GM19397 (cell line): Measurements from ENCODE around the gene DENND4A.
A peak's percentile ranks its signal among the peaks of the same experiment; 100 is the strongest.

Experiments used
- ATAC-seq: cut with Tn5 transposase; IDR thresholded peaks from one replicate; pipeline ENCODE4 v1.9.1; 2021; ENCODE audit warnings: mild to moderate bottlenecking, moderate library complexity; ENCODE audit not compliant: unreplicated experiment

The DENND4A gene

DNA sequence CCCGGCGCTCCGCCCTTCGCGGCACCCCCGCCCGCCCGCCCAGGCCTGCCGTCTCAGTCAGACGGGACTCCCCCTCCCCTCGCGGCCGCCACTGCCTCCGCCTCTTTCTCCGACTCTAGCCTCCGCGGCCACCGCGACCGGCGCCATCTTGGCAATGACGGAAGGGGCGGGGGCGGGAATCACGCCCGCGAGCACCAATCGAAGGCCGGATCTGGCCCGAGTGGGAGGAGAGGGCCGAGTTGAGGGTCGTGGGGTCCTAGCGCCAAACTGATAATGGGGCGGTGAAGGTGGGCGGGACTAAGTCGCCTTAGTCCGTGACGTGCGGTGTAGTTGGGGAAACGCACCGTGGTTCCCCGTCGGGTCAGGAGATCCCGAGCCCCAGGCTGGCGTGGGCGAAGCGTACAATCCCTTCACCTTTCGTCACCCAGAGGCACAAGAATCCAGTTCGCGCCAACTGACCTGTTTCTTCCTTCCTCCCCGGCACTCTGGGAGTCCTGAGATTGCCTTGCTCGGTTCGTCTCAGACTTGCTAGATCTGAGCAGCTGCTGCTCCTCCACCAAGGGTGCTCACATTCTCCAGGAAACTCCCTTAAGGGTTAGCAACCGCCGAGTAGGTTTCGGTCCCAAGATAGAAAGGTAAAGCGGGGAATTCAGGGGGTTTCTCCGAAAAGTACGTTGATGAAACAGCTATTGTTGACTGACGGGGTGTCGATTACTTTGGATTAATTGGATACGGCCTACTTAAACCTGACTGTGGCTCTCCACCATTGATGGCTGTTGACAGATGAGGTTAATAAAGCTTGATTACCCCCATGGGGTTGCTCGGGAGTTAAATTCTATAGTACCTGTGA, at the start of gene DENND4A:
DENND4A (minus strand) TSS at position 156 of the 850 bp plus-strand sequence. CDS start 35,843 bp downstream, outside the sequence.
- ATAC-seq = peak; percentile 79

DNA sequence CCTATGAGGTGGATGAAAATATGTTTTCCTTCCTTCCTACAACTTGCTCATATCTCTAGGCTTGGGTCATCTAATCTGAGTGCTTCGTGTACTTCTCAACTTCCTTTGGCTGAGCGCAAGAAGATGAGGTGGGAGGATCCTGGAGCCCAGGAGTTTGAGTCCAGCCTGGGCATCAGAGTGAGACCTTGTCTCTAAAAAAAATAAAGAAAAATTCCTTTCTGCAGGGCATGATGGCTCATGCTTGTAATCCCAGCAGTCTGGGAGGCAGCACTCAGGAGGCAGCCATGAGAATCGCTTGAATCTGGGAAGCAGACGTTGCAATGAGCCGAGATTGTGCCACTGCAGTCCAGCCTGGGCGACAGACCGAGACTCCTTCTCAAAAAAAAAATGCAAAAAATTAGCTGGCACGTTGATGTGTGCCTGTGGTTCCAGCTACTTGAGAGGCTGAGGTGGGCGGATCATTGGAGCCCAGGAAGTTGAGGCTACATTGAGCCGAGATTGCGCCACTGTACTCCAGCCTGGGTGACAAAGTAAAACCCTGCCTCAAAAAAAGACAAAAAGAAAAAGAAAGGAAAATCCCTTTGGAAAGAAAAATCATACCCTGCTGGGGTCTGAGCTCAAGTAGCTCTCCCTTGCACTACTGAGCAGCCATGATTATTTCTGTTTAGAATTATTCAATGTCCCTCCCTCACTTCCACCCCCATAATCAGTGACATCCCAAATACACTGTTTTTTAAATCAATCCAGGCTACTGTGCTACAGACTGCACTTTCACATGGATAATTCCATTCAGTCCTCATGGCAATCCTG, 49.2 kb upstream of the DENND4A start:
- no peak for ATAC-seq

DNA sequence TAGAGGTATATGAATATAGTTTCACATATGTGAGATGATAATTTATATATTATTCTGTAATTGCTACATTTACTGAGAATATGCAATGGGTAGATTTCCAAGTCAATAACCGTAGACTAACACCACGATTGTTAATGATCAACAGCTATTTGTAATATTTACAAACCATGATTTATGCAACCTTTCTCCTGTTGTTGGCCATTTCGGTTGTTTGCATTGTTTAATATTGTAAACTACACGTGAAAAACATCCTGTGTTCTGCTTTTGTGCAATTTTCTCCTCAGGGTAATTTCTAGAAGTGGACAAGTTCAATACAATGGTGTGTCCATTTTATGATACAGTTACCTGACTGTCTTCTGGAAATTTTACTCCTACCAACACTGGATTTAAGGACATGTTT, 47.9 kb upstream of the DENND4A start:
- ATAC-seq = no peak

DNA sequence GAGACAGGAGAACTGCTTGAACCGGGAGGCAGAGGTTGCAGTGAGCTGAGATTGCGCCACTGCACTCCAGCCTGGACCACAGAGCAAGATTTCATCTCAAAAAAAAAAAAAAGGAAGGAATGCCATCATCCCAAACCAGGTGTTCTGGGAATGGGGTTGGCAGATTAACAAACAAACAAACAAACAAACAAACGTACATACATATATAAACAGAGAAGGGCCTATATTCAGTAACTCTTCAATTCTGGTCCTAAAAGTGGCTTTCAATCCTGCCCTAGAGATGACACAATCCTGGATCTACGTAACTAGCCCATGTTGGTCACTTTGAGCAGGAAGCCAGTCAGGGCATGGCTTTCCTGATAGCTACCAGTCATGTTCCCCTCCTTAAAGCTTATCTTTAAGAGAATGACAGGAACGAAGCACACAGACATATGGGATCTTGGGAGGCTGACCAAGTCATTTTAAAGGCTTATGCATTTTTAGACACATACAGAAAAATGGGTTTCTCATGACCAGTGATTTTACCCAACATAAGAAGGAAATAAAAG, 47.3 kb upstream of the DENND4A start:
- ATAC-seq = no peak

DNA sequence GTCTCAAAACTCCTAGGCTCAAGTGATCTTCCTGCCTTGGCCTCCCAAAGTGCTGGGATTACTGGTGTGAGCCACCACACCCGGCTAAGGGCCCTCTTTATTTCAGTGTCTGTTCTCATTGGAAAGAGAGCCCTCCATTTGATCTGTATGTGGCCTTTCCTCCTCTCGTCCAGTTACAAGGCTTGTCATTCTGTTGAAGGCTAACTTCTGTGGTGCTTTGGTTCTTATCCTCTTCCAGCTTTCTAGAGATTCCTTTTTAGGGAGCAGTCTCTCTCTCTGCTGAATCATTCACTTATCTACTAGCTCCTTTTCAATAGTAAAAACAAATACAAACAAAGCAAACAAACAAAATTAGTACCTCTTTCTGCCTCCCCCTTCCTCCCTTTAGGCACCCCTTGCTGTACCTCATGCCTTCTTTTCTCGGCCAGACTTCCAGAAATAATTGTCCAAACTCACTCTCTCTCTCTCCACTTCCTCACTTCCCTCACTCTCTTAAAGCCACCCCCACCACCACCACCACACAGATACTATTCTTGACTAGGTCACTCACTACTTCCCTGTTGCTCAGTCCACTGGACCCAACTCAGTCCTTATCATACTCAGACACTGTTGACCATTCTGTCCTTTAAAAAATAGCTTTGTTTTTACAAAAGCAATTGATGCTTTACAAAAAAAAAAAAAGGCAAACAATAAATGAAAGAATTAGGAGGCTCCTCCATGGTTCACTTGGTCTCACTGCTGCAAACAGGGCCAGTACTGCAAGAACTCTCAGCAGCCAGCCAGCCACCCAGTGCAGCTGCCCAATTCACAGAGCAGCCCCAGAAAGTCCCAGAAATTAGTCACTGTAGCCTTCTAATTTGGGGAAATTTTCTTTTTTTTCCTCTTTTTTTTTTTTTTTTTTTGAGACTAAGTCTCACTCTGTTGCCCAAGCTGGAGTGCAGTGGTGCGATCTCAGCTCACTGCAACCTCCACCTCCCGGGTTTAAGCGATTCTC, 45.5 kb upstream of the DENND4A start:
- no peak for ATAC-seq

DNA sequence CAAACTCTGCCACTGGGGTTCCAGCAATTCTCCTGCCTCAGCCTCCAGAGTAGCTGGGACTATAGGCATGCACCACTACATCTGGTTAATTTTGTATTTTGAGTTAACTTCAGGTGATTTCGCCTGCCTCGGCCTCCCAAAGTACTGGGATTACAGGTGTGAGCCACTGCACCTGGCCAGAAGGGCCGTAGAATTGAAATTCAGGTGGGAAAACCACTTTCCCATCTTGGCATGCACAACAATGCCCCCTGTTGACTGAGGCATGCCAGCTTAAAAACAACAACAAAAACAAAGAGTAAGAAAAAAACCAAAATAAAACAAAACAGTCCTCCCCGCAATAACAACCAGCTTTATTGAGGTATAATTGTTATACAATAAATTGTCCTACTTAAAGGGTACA, 44.6 kb upstream of the DENND4A start:
- ATAC-seq = no peak

DNA sequence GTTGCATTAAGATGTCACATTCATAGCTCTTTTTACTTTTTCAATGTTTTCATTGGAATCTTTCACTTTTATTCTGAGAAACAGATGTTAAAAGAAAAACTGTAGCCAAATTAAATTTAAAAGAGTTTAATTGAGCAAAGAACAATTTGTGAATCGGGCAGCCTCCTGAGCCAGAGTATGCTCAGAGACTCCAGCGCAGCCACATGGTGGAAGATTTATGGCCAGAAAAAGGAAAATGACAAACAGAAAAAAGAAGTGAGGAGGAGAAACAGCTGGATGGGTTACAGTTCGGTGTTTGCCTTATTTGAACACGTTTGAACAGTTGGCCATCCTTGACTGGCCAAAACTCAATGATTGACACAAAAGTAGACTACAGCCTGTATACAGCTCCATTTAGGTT, 43.4 kb upstream of the DENND4A start:
- no peak for ATAC-seq

DNA sequence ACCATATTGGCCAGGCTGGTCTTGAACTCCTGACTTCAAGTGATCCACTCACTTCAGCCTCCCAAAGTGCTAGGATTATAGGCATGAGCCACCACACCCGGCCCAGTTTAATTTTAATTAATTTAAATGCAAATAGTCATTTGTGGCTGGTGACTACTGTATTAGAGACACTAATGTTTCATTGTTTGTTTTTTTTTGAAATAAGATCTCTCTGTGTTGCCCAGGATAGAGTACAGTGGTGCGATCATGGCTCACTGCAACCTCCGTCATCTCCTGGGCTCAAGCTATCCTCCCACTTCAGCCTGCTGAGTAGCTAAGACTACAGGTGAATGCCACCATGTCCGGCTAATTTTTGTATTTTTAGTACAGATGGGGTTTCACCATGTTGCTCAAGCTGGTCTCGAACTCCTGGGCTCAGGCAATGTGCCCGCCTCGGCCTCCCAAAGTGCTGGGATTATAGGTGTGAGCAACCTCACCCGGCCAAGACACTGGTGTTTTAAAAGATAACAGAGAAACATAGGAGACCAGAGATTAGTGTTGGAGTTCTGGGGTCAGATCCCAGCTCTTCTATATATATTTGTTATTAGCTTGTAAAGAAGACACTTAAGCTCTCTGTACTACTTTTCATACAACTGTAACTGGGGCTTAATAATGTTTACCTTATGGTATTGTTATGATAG, 42.6 kb upstream of the DENND4A start:
- no peak for ATAC-seq

DNA sequence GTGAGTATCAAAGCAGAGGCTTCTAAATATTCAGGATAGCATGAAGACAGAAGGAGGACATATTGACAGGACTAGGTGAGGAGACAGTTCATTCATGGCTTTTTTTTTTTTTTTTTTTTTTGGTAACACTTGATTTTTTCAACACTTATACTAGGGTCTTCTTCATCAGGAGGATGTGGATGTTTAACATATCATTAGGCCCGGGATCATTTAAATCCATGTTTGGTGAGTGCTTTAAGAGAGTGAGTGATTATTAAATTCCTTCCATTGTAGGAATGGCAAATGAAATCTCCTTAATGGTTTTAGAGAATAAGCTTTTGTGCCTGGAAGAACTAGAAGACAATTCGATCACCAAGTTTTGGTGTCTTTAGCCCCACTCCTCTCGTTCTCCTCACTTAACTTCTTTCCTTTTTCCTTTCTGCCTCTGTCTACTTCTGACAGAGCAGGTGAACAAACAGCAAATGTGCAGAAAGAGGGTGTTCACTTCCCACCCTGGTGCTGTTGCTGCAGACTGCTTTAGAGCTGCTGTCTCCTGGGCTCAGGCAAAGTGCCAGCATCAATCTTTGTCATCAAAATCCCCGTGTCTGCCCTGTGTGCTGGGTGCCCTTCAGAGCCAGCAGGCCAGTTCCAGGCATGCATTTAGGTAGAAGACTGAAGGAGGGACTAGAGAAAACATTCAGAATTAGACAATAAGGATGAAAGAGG, 41.6 kb upstream of the DENND4A start:
- no peak for ATAC-seq

DNA sequence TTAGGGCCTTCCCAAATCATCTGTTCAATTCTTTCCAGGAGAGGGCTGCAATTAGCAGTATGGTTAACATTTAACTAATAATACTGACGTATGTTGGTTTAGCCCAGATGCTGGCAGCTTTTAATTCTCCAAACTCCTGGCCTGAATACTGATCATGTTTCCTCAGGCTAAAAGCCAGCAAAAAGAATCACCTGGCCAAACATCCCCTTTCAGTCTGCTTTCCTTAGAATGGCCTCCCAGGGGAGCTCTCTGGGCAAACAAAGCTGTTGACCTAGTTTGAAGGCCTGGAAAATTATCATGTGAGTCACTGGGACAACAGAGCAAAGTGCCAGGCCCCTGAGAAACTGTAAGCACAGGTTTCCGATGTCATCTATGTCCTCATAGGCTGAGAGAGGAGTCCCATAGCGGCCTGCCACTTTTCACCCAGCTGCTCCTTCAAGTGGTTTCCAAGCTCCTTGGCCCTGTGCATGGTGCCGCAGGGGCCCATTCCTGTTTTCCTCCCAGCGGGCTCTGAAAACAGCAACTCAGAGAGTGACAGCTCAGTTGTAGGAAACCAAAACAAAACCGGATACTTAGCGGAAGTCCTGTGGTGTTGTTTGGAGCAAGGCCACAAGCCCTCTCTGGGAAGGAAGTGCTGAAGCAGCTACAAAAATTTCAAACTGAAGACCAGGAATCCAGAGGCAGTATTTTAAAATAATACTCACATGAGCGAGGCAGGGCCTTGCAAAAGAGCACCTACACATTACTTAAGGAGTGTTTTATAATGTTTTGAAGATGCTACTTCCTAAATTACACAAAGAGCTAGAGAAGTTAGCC, 40.7 kb upstream of the DENND4A start:
- no peak for ATAC-seq

DNA sequence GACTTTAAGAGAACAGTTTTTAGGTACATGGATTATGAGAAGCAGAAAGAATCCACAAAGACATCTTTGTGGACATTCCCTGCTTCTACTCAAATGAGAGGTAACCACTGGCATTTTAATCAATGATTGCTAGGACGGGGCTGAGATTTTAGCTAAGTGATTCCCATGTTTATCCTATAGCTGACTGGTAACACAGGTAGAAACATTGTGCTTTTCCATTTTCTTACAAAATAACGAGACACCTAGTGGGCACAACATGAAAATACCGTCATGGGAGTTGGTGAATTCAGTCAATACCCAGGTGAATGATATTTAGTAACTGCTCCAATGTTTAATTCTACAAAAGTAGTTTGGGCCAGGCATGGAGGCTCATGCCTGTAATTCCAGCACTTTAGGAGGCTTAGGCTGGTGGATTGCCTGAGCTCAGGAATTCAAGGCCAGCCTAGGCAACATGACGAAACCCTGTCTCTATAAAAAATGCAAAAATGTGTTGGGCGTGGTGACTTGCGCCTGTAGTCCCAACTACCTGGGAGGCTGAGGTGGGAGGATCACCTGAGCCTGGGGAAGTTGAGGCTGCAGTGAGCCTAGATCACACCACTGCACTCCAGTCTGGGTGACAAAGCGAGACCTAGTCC, 37.2 kb upstream of the DENND4A start:
- no peak for ATAC-seq

DNA sequence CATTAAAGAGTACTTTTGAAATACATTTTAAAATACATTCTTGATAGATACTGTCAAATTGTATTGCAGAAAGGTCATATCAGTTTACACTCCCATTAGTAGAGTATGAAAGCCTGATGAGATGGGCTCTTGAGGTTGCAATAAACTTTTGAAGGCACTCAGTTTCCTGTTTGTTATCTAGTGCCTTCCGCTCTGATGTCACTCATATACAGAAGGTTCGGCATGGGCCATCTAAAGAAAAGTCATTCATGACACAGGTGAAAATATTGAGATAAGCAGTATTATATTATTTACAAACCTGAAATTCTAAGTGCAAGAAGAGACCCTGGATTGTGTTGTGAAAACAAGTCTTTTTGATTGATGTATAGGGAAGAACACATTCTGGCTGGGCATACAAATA, 36.5 kb upstream of the DENND4A start:
- no peak for ATAC-seq

DNA sequence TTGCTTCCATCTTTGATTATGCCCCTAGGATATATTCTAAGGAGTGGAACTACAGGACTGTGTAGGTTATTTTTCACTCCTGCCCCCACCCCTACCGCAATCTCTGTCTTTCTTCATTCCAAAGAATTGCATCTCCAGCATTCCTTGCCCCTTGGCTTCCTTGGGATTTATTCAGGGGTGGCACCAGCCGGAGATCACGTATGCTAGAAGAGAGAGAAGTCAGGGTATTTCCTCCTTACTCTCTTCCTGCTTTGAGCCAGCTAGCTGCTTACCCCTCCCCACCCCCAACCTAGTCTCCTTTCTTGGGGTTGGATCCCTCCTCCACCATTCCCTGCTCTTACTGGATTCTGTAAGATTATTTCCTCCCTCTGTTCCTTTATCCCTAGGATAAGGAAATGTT, 35.0 kb upstream of the DENND4A start:
- ATAC-seq = no peak

DNA sequence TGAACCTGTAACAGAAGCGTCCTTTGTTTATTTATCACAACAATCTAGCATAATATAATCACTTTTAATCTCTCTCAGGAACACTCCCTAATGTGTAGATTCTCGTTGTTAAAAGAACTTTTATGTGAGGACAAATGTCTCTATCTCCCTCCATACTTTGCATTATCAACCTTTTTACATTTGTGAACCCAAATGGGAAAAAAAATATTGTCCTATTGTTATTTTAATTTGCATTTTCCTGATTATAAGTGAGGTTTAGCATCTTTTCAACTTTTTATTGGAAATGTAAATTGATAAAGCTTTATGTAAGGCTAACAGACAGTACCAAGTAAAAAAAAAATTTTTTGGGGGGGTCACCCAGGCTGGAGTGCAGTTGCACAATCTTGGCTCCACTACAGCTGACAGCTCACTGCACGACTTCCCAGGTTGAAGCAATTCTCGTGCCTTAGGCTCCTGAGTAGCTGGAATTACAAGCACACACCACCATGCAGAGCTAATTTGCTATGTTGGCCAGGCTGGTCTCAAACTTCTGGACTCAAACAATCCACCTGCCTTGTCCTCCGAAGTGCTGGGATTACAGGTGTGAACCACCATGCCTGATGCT, 33.0 kb upstream of the DENND4A start:
- ATAC-seq = no peak

DNA sequence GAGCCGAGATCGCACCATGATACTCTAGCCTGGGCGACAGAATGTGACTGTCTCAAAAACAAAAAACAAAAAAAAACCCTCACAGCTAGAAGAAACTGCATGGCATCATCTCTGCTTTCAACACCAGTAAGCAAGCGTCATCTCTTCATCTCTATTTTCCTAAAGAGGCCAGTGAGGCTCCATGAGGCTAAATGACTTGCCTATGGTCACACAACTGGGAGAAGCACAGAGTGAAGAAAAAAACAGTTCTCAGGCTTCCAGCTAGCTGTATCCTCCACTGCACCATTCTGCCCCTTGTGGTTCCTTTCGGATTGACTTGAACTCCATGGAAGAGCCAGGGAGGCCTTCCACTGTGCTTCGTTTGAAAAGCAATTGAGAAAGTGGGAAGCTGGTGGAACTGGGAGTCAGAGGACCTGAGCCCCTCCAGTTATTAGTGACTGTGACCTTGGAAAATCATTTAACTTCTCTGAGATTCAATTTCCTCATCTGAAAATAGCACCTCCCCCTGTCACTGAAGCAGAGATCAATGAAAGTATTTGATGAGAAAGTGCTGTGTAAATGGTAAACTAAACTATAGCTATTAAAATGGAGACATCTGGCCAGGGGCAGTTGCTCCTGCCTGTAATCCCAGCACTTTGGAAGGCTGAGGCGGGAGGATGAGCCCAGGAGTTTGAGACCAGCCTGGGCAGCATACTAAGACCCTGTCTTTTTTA, 32.1 kb upstream of the DENND4A start:
- no peak for ATAC-seq

DNA sequence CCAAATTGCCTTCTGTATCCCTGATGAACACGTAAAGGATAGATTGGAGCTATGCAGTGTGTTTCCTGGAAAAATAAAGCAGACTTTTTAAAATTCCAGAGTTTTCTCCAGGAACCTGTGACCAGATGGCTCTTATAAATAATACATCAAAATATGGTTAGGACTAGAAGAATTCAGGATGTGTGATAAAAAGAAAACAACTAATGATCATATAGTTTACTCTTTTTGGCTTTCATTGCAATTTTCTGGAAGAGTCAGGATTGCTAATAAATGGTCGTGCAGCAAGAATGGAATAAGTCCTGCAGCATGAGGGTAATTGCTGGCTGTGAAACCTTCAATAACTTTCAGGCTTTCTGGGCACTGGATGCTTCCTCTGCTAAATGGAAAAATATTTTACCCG, 30.2 kb upstream of the DENND4A start:
- no peak for ATAC-seq

DNA sequence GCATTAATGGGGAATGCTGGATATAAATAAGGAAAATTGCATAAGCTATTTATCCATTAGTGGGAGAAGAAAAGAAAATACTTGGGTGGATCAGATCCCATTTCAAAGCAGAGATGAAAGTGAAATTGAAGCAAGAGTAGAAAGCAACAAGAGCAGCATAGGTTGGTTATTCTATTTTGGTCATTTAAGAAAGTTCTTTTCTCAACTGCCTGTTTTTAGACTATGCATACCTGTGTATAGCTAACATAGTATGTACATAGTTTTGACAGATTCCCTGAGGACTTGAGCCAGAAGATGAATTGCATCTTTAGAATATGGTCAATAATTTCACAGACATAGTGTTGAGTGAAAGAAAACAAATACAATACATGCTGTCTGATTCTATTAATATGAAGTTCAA, 29.0 kb upstream of the DENND4A start:
- ATAC-seq = no peak
